NCI-H2029 treated with DMSO at 0.1 percent for 48 hours (cell line): Measurements from ENCODE around the gene RCOR1.

Experiments used
- DNase-seq: peaks from one replicate; lab custom pipeline; 2025; lab: John Stamatoyannopoulos, UW

RCOR1 gene

GRCh38 chr14:102776761-102777710 is 184.6 kb downstream of the RCOR1 start, which contains the start of gene TRAF3:
TSS of gene TRAF3 (plus strand) at chr14:102777449. CDS start at chr14:102870202, 92,753 bp downstream.
- DNase-seq: no peak

DNA sequence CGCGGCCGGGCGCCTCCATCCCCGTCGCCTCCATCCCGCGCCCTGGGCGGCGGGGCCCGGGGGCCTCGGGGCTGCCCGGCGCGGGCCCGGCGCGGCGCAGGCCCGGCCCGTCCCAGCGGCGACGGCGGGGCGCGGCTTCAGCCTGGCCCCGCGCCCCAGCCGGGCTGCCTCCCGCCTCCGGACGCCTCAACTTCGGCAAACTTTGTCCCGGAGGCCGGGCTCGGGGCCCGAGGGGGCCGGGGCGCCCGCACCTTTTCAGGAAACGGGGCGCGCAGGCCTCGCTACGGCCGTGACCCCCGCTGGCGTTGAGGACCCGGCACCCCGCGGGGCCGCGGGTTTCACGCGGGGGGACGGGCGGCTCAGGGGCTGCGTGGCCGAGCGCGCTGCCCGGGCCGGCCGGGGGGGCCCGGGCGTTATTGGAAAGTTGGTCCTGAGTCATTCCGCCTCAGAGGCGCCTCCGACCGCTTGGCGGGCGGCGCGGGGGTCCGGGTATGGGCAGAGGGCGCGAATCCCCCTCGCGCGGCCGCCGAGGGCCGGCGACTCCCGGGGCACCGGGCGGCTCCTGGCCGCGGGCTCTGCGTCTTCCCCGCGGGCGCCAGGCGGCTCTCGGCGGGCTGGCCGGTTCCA is 185.4 kb downstream of the RCOR1 start:
- DNase-seq: no peak

GRCh38 chr14:102778338-102779083 is 186.1 kb downstream of the RCOR1 start:
- no peak for DNase-seq

GRCh38 chr14:102779084-102779462 is 186.6 kb downstream of the RCOR1 start:
- DNase-seq: no peak

- no peak for DNase-seq
These were observed 187.3 kb downstream of the RCOR1 start for GRCh38 chr14:102779574-102780315.
